HEK293T (cell line): ENCODE results near the gene TBX5.

Source experiments
- FOXA1 ChIP-seq: fragments of 450-650 bp; IDR thresholded peaks from 2 replicates; pipeline ENCODE4 v1.6.1; 2016; ENCODE audit warnings: mild to moderate bottlenecking
- FOXK2 ChIP-seq: fragments of 450-650 bp; IDR thresholded peaks from 2 replicates; pipeline ENCODE4 v1.6.1; 2016; ENCODE audit warnings: mild to moderate bottlenecking
- FOXM1 ChIP-seq: fragments of 450-650 bp; IDR thresholded peaks from 2 replicates; pipeline ENCODE4 v1.6.1; 2017; ENCODE audit warnings: mild to moderate bottlenecking, borderline replicate concordance
- HDGF ChIP-seq: fragments of 450-650 bp; IDR thresholded peaks from 2 replicates; pipeline ENCODE4 v1.6.1; 2017; ENCODE audit warnings: antibody characterized with exemption, borderline replicate concordance
- L3MBTL2 ChIP-seq: fragments of 450-650 bp; conservative IDR thresholded peaks from 2 replicates; pipeline ENCODE4 v1.6.1; 2016; ENCODE audit warnings: mild to moderate bottlenecking
- NFRKB ChIP-seq: fragments of 450-650 bp; IDR thresholded peaks from 2 replicates; pipeline ENCODE4 v1.6.1; 2016; ENCODE audit warnings: mild to moderate bottlenecking, moderate library complexity
- SP1 ChIP-seq: fragments of 450-650 bp; IDR thresholded peaks from 2 replicates; pipeline ENCODE4 v1.6.1; 2017
- SUZ12 ChIP-seq: fragments of 450-650 bp; IDR thresholded peaks from 2 replicates; pipeline ENCODE4 v1.6.1; 2016; ENCODE audit warnings: mild to moderate bottlenecking
- TARDBP ChIP-seq: fragments of 450-650 bp; IDR thresholded peaks from 2 replicates; pipeline ENCODE4 v1.6.1; 2016
- ZNF384 ChIP-seq: fragments of 450-650 bp; IDR thresholded peaks from 2 replicates; pipeline ENCODE4 v1.6.1; 2016

GRCh38 chr12:114420944-114421335 lies 15.0 kb upstream of the TBX5 start:
- TF ChIP-seq FOXA1 (no peak), FOXM1 (no peak), HDGF (no peak), SP1 (no peak), NFRKB (no peak), ZNF384 (no peak), FOXK2 (no peak), L3MBTL2 (no peak), TARDBP (no peak), SUZ12 (no peak)
